GM13976 (cell line): ENCODE measurements around the gene ABHD17A.

Experiments used
- DNase-seq: peaks from one replicate; pipeline ENCODE4 v3.0.0; 2012; ENCODE audit warnings: low spot score
- CTCF ChIP-seq: IDR thresholded peaks from 2 replicates; pipeline ENCODE4 v1.5.1; 2012; ENCODE audit warnings: borderline replicate concordance, mild to moderate bottlenecking; ENCODE audit not compliant: insufficient read depth; ENCODE audit errors: extremely low read depth, missing control alignments, control extremely low read depth
- in situ Hi-C: fragments of 300-500 bp; cut with MboI; formaldehyde crosslinking; loops from one replicate; pipeline ENCODE4 v1.12.0; 2022; ENCODE audit warnings: low sequenced_read_pairs, mixed read lengths, inconsistent platforms; ENCODE audit not compliant: unreplicated experiment

ABHD17A gene

GRCh38 chr19:1847684-1848398, 37.5 kb downstream of the ABHD17A start:
- no peak for DNase-seq
- no peak for TF ChIP-seq CTCF
- in situ Hi-C loops = no loop called here

GRCh38 chr19:1847348-1847683, 38.0 kb downstream of the ABHD17A start:
- in situ Hi-C loops = no loop called here
- no peak for TF ChIP-seq CTCF
- no peak for DNase-seq

- TF ChIP-seq CTCF = no peak
- in situ Hi-C loops = no loop called here
- DNase-seq = no peak
These were observed 38.6 kb downstream of the ABHD17A start for GRCh38 chr19:1846517-1847204.

- in situ Hi-C loops = no loop called here
- no peak for DNase-seq
- no peak for TF ChIP-seq CTCF
These were observed 39.7 kb downstream of the ABHD17A start for GRCh38 chr19:1845642-1846041.

- no peak for DNase-seq
- in situ Hi-C loops = no loop called here
- no peak for TF ChIP-seq CTCF
These were observed 40.2 kb downstream of the ABHD17A start for GRCh38 chr19:1845125-1845515.

- TF ChIP-seq CTCF = no peak
- in situ Hi-C loops = no loop called here
- no peak for DNase-seq
These were observed 40.7 kb downstream of the ABHD17A start for GRCh38 chr19:1844513-1845124.
